ENCODE results near the gene GPR183.

Gene GPR183

DNA sequence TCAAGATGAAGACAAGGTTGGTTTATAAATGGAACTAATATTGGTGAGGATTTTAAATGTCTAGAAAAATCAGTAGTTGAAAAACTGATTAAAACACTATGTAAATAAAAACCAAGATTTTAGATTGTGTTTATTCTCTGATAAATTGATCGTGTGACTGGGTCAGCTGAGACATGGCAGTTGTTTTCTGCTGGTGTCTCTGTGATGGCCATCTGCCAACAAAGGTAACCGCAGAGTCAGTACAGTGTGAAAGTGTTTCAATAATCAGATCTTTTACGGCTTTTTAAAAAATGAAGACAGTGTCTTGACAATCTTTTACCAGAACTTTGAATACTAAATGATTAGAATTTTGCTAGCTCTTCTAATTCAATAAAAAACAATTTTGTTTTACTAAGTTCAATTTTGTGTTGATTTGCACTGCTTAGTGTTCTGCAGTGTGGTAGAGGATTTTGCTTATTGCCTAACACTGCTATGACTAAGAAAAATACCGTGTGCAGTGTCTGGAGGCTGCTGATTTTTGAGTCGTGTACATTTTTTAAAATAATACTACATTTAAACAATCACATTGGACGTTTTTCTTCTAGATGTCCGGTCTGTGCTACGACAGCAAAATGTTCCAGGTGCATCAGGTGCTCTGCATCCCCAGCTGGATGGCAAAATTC, 32.7 kb upstream of the GPR183 start:
- TF ChIP-seq CTCF (conservative IDR thresholded peaks at IDR 0.05; ENCODE audit: control insufficient read depth, insufficient read depth, low read depth, low read length): no peak
- no peak overlapping the region for H3K4me3 ChIP-seq (ENCODE audit: control insufficient read depth, low read depth, low read length)
- DNase-seq (ENCODE audit: low read depth): peak; percentile 64

- DNase-seq (ENCODE audit: low read depth): no peak
- TF ChIP-seq CTCF (conservative IDR thresholded peaks at IDR 0.05; ENCODE audit: control insufficient read depth, insufficient read depth, low read depth, low read length): no peak
These were observed 32.1 kb upstream of the GPR183 start for GRCh38 chr13:99339230-99339721.

DNA sequence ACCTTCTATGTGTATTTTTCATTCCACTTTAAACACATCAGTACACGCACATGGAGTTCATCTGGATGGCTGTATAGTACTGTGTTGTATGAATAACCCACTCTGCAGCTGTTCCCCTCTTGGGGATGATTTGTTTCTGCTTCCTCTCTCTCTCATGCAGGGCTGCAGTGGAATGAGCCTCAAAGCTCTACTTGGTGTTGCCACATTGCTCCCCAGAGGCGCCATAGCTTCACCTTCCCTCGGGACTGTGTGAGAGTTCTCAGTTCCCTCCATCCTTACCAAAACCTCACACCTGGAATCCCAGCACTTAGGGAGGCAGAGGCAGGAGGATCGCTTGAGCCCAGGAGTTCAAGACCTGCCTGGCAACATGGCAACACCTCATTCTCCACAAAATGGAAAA, 28.4 kb upstream of the GPR183 start:
- DNase-seq (ENCODE audit: low read depth): no peak
- no peak for TF ChIP-seq CTCF (conservative IDR thresholded peaks at IDR 0.05; ENCODE audit: control insufficient read depth, insufficient read depth, low read depth, low read length)
- H3K4me3 ChIP-seq (ENCODE audit: control insufficient read depth, low read depth, low read length): no peak overlapping the region

More at GRCh38 chr13:99339230-99339721, 32.1 kb upstream of the GPR183 start:
- H3K4me3 ChIP-seq (ENCODE audit: control insufficient read depth, low read depth, low read length): no peak overlapping the region

GRCh38 chr13:99335087-99335486, 27.9 kb upstream of the GPR183 start:
- TF ChIP-seq CTCF (conservative IDR thresholded peaks at IDR 0.05; ENCODE audit: control insufficient read depth, insufficient read depth, low read depth, low read length): no peak
- no peak overlapping the region for H3K4me3 ChIP-seq (ENCODE audit: control insufficient read depth, low read depth, low read length)
- no peak for DNase-seq (ENCODE audit: low read depth)

- DNase-seq (ENCODE audit: low read depth): no peak
- no peak for TF ChIP-seq CTCF (conservative IDR thresholded peaks at IDR 0.05; ENCODE audit: control insufficient read depth, insufficient read depth, low read depth, low read length)
- no peak overlapping the region for H3K4me3 ChIP-seq (ENCODE audit: control insufficient read depth, low read depth, low read length)
These were observed 27.0 kb upstream of the GPR183 start for GRCh38 chr13:99334221-99334620.

DNA sequence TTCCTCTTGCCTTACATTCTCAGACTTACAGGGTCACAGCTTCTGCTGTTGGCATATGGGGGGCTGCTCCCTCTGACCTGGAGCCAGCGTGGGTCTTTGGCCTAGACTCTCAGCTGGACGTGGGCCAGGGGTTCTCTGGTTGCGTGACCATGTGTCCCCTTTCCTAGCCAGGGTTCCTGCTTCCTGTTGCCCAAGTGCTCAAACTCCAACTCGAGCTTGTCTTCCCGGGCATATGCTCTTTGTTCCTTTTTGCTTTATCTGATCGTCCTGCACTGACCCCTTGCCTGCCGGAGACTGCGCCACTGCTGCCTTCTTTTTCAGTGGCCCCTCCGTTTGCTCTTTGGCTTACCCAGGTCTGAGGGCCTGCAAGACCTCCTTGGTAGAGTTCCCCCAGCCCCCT, 25.3 kb upstream of the GPR183 start:
- no peak for TF ChIP-seq CTCF (conservative IDR thresholded peaks at IDR 0.05; ENCODE audit: control insufficient read depth, insufficient read depth, low read depth, low read length)
- no peak for DNase-seq (ENCODE audit: low read depth)
- no peak overlapping the region for H3K4me3 ChIP-seq (ENCODE audit: control insufficient read depth, low read depth, low read length)

Measured in fibroblast of mammary gland (primary cell).